Keratinocyte (primary cell): Measurements from ENCODE around the gene INO80. TPM values are rescaled to one million over a fixed set of nuclear protein-coding genes. Genes with fewer than 3 reads are reported as not detected.

Source experiments
- DNase-seq: peaks from one replicate; pipeline ENCODE4 v3.0.0-alpha.2; 2011; ENCODE audit warnings: low read depth, missing footprints, low spot score
- FAIRE-seq: peaks from 2 replicates; lab custom pipeline; 2011; peaks lifted over from hg19 to GRCh38; lab: Jason Lieb, UNC
- H2AFZ ChIP-seq: 2 replicates; pipeline ENCODE4 v1.6.0; 2012; ENCODE audit warnings: low read length, control low read depth, inconsistent platforms; ENCODE audit not compliant: control insufficient read depth
- H3K27ac ChIP-seq: 2 replicates; pipeline ENCODE4 v1.5.1; 2011; ENCODE audit warnings: low read length; ENCODE audit not compliant: control insufficient read depth, insufficient read depth
- H3K27me3 ChIP-seq: 3 replicates; pipeline ENCODE4 v1.6.0; 2011; ENCODE audit warnings: low read length; ENCODE audit not compliant: control insufficient read depth, insufficient read depth; ENCODE audit errors: extremely low read depth
- H3K36me3 ChIP-seq, 2 experiments: 2 replicates in 1 of 2; 3 replicates in 1 of 2; pipeline ENCODE4 v1.5.1; 2011; ENCODE audit warnings: low read length in 2 of 2, mild to moderate bottlenecking in 1 of 2; ENCODE audit not compliant: control insufficient read depth in 2 of 2, insufficient read depth in 2 of 2; ENCODE audit errors: extremely low read depth in 1 of 2
- H3K4me1 ChIP-seq: 3 replicates; pipeline ENCODE4 v1.5.1; 2011; ENCODE audit warnings: low read length; ENCODE audit not compliant: control insufficient read depth, insufficient read depth; ENCODE audit errors: extremely low read depth
- H3K4me2 ChIP-seq: 3 replicates; pipeline ENCODE4 v1.6.0; 2011; ENCODE audit warnings: low read depth, low read length; ENCODE audit not compliant: control insufficient read depth, insufficient read depth; ENCODE audit errors: extremely low read depth
- H3K4me3 ChIP-seq, 3 experiments: fragments of 200-600 bp in 1 of 3; sonication (generic) in 1 of 3; 2 replicates in 2 of 3; 3 replicates in 1 of 3; pipeline ENCODE4 v1.5.1; 2011 to 2016; ENCODE audit warnings: low read length in 3 of 3, mild to moderate bottlenecking in 3 of 3, control low read depth in 2 of 3, inconsistent platforms in 1 of 3, low read depth in 1 of 3, mixed read lengths in 1 of 3, mixed run types in 1 of 3, moderate library complexity in 1 of 3; ENCODE audit not compliant: control insufficient read depth in 2 of 3, insufficient read depth in 2 of 3; ENCODE audit errors: extremely low read depth in 1 of 3
- H3K79me2 ChIP-seq: 2 replicates; pipeline ENCODE4 v1.6.0; 2012; ENCODE audit warnings: low read length; ENCODE audit not compliant: control insufficient read depth, insufficient read depth
- H3K9ac ChIP-seq: 3 replicates; pipeline ENCODE4 v1.6.0; 2011; ENCODE audit warnings: low read length; ENCODE audit not compliant: control insufficient read depth, insufficient read depth; ENCODE audit errors: extremely low read depth
- H3K9me1 ChIP-seq: 3 replicates; pipeline ENCODE4 v1.6.0; 2011; ENCODE audit warnings: low read length; ENCODE audit not compliant: control insufficient read depth, insufficient read depth; ENCODE audit errors: extremely low read depth
- H3K9me3 ChIP-seq: 2 replicates; pipeline ENCODE4 v1.5.1; 2012; ENCODE audit warnings: low read depth, low read length; ENCODE audit not compliant: control insufficient read depth
- H4K20me1 ChIP-seq: 3 replicates; pipeline ENCODE4 v1.6.0; 2011; ENCODE audit warnings: low read length; ENCODE audit not compliant: control insufficient read depth, insufficient read depth; ENCODE audit errors: extremely low read depth
- EZH2 ChIP-seq: IDR thresholded peaks from one replicate; pipeline ENCODE4 v1.6.1; 2012; ENCODE audit warnings: inconsistent platforms, mild to moderate bottlenecking, low read length, moderate library complexity
- dilution Hi-C: fragments of 300-500 bp; cut with MboI; formaldehyde crosslinking; loops from one replicate; pipeline ENCODE4 v1.7.0; 2020; ENCODE audit warnings: low sequenced_read_pairs; ENCODE audit not compliant: extremely low pct_ligation_motif_present
- polyA plus RNA-seq, 5 experiments: library from polyadenylated mRNA; depleted of rRNA in 3 of 5; stranded (reverse) in 3 of 5; stranded (forward) in 1 of 5; unstranded in 1 of 5; fragments of >200 nt; gene quantifications; 1 replicate in 1 of 5; 2 replicates in 3 of 5; 3 replicates in 1 of 5; pipeline versions ENCODE4 v1.2.1 to v1.2.3, GENCODE V29; 2011 to 2012; ENCODE audit warnings: missing spikeins in 2 of 5, low read depth in 1 of 5, low replicate concordance in 1 of 5
- TF ChIP-seq, protein P1 (sequence below), 3 experiments: IDR thresholded peaks in 1 of 3; conservative IDR thresholded peaks in 1 of 3; optimal IDR thresholded peaks in 1 of 3; 2 replicates in 2 of 3; 3 replicates in 1 of 3; pipeline versions ENCODE3 to v1.5.1; 2011; ENCODE audit warnings: low read length in 3 of 3, mild to moderate bottlenecking in 3 of 3, moderate library complexity in 2 of 3, control low read depth in 1 of 3, inconsistent platforms in 1 of 3; ENCODE audit not compliant: insufficient read depth in 2 of 3; ENCODE audit errors: extremely low read depth in 1 of 3

Gene INO80
- polyA plus RNA-seq, 1 donor (not counting 4 experiments of a cell fraction or from before 2014, with no cell fraction given), result 10.3 TPM

DNA sequence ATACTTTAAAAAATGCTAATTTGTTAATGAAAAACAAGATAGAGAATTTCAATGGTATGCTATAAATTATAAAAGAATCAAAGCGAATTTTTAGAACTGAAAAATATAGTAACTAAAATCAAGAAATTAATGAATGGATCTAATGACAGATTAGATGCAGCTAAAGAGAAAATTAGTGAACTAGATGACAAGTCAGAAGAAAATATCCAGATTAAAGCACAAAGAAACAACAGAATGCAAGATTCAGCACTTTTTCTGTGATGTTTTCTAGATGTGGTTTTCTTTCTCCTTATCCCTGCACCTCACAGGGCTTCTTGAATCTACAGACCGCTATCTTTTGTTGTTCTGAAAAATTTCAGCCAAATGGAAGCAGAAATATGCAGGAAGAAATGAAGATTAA is 54.4 kb downstream of the INO80 start:
- H3K9ac ChIP-seq, result no peak overlapping the region
- H3K4me1 ChIP-seq, result no peaks in the 10 kb centered on the region
- no peak overlapping the region for H3K4me3 ChIP-seq
- no peak overlapping the region for H3K27ac ChIP-seq
- H3K79me2 ChIP-seq, result no peaks in the 10 kb centered on the region
- H4K20me1 ChIP-seq, result no peaks in the 10 kb centered on the region
- H3K4me2 ChIP-seq, result no peak overlapping the region
- peaks cover 5% of the 10 kb centered on the region for H3K9me3 ChIP-seq
- no peak for DNase-seq
- no peaks in the 10 kb centered on the region for H3K27me3 ChIP-seq
- dilution Hi-C loops, result no loop called here
- no peak for FAIRE-seq
- H3K9me1 ChIP-seq, result no peaks in the 10 kb centered on the region
- H3K36me3 ChIP-seq, result peaks cover 28 to 34% of the 10 kb centered on the region in 2 experiments
- TF ChIP-seq EZH2, result no peak
- TF ChIP-seq, protein P1, sequence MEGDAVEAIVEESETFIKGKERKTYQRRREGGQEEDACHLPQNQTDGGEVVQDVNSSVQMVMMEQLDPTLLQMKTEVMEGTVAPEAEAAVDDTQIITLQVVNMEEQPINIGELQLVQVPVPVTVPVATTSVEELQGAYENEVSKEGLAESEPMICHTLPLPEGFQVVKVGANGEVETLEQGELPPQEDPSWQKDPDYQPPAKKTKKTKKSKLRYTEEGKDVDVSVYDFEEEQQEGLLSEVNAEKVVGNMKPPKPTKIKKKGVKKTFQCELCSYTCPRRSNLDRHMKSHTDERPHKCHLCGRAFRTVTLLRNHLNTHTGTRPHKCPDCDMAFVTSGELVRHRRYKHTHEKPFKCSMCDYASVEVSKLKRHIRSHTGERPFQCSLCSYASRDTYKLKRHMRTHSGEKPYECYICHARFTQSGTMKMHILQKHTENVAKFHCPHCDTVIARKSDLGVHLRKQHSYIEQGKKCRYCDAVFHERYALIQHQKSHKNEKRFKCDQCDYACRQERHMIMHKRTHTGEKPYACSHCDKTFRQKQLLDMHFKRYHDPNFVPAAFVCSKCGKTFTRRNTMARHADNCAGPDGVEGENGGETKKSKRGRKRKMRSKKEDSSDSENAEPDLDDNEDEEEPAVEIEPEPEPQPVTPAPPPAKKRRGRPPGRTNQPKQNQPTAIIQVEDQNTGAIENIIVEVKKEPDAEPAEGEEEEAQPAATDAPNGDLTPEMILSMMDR (optimal IDR thresholded peaks at IDR 0.05 in 1 of 3, IDR thresholded peaks at IDR 0.05 in 1 of 3, conservative IDR thresholded peaks at IDR 0.05 in 1 of 3; ENCODE audit: extremely low read depth in 1 of 3, insufficient read depth in 2 of 3, low read length in 3 of 3), result no peak
- H2AFZ ChIP-seq, result no peak overlapping the region

DNA sequence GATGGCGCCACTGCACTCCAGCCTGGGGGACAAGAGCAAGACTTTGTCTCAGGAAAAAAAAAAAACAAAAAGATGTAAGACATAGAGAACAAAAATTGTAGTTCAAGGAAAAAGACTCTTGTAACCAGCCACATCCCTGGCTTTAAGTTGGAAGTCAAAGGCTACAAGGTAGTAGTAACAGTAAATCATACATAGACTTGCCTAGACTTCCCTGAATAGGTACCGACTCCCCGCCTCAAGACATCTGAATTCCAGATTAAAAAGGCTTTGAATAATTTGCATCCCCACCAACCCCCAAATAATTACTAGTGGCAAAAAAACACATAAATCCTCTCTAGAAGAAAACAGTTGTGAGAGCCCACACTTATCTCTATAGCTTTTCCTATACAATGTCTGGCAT is 55.6 kb downstream of the INO80 start:
- no peak overlapping the region for H3K9ac ChIP-seq
- dilution Hi-C loops, result no loop called here
- H3K9me3 ChIP-seq, result peaks cover 5% of the 10 kb centered on the region
- no peaks in the 10 kb centered on the region for H3K4me1 ChIP-seq
- no peaks in the 10 kb centered on the region for H3K79me2 ChIP-seq
- no peaks in the 10 kb centered on the region for H3K27me3 ChIP-seq
- no peak for FAIRE-seq
- DNase-seq, result no peak
- no peak overlapping the region for H2AFZ ChIP-seq
- TF ChIP-seq, protein P1 (optimal IDR thresholded peaks at IDR 0.05 in 1 of 3, IDR thresholded peaks at IDR 0.05 in 1 of 3, conservative IDR thresholded peaks at IDR 0.05 in 1 of 3; ENCODE audit: extremely low read depth in 1 of 3, insufficient read depth in 2 of 3, low read length in 3 of 3), result no peak
- no peak for TF ChIP-seq EZH2
- no peaks in the 10 kb centered on the region for H3K9me1 ChIP-seq
- no peak overlapping the region for H3K4me3 ChIP-seq
- H4K20me1 ChIP-seq, result no peaks in the 10 kb centered on the region
- no peak overlapping the region for H3K27ac ChIP-seq
- peaks cover 30 to 42% of the 10 kb centered on the region in 2 experiments for H3K36me3 ChIP-seq
- no peak overlapping the region for H3K4me2 ChIP-seq
